KOPT-K1 (cell line): ENCODE results near the gene ENTPD6.
"Not testable (repeated sequence)": the region's sequence is repeated elsewhere in the genome, so short reads cannot be mapped to it uniquely, and the experiment has no call there.

Source experiments
- H3K27ac ChIP-seq: fragments of 200-600 bp; sonication (generic); 2 replicates; pipeline ENCODE4 v1.5.1; 2016; ENCODE audit warnings: antibody characterized with exemption, mild to moderate bottlenecking, low read depth, low read length; ENCODE audit not compliant: poor library complexity, severe bottlenecking
- H3K36me3 ChIP-seq: fragments of 200-600 bp; sonication (generic); 2 replicates; pipeline ENCODE4 v1.5.1; 2017; ENCODE audit warnings: antibody characterized with exemption, mild to moderate bottlenecking, low read length, moderate library complexity; ENCODE audit not compliant: insufficient read depth
- H3K9me3 ChIP-seq: fragments of 200-600 bp; sonication (generic); 2 replicates; pipeline ENCODE4 v1.5.1; 2017; ENCODE audit warnings: antibody characterized with exemption, low read length, mild to moderate bottlenecking; ENCODE audit not compliant: insufficient read depth, poor library complexity, severe bottlenecking

ENTPD6 gene

GRCh38 chr20:25236450-25237304 lies 41.2 kb downstream of the ENTPD6 start:
- no peaks in the 10 kb centered on the region for H3K36me3 ChIP-seq
- H3K9me3 ChIP-seq: no peaks in the 10 kb centered on the region
- H3K27ac ChIP-seq: no peak overlapping the region

DNA sequence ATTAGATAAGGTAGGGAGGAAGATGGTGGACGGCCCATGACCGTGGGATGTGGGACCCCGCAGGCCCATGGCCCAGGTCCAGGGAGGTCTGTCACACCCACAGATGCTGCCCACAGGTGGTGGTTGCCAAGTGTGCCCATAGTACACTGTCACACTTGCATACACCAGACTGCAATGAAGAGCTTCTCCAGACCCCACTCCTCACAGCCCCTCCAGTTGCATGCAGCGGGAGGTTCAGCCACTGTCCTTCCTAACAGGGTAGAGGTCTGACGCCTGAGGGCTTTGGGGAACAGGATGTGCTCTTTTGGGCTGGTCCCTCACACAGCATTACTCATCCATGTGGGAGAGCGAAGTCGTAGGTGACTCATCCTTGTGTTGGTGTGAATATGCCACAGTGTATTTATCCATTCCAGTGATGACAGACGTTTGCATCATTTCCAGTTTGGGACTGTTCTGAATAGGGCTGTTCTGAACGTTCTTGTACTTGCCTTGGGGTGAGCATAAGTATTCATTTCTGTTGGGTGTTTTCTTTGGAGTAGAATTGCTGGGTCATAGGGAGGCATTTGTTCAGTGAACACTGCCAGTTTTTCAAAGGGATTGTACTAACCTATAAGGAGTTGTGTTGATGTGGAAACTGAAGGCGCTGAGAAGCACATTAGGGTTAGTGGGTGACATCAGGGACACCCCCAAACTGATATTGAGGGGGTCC lies 42.3 kb downstream of the ENTPD6 start:
- H3K9me3 ChIP-seq: no peaks in the 10 kb centered on the region
- H3K27ac ChIP-seq: no peak overlapping the region
- H3K36me3 ChIP-seq: no peaks in the 10 kb centered on the region

- Histone ChIP-seq H3K27ac (no peak overlapping the region), H3K36me3 (no peaks in the 10 kb centered on the region)
Observed at GRCh38 chr20:25238319-25239037, 43.0 kb downstream of the ENTPD6 start.

DNA sequence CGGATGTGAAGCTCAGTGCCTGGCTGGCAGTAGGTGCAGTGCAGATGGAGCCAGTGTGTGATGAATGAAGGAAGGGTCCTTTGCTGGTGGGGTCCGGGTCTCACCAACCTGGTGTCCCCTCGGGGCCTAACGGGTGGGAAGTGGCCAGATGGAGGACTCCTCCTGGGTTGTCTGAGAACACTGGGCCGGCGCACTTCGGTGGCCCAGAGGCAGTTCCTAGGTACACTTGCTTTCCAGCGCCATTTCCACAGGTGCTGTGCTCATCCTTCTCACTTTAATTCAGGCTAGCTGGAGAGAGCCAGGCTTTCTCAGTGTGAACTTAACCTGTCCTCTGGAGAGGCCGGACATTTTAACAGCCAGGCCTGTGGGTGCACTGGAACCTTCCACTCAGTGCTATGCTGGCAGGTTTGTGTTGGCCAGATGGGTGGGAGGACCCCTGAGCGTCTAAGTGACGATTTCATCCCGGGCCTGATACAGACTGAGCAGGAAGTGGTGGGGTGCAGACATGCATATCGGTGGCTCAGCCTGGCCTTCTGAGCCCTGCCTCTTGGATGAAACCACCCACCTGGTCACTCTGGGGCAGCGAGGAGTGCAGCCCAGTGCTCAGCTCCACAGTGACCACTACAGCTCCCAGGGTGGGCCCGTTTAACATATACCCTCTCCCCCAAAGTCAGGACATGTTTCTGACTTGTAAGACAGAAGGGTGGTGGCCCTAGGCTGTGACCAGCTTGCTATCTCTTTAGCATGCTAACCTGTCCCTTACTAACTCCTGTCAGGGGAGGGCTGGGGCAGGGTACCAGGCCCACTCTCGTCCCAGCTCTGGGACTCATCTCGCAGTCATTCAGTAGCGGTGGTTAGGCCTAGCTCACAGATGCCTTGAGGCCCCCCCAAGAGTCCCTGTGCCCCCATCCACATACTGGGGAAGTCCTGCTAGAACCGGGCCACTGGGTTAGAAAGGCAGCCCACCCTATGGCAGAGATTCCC lies 44.2 kb downstream of the ENTPD6 start:
- Histone ChIP-seq H3K36me3 (no peaks in the 10 kb centered on the region), H3K27ac (no peak overlapping the region), H3K9me3 (no peaks in the 10 kb centered on the region)

More at GRCh38 chr20:25238319-25239037, 43.0 kb downstream of the ENTPD6 start:
- H3K9me3 ChIP-seq: no peaks in the 10 kb centered on the region

DNA sequence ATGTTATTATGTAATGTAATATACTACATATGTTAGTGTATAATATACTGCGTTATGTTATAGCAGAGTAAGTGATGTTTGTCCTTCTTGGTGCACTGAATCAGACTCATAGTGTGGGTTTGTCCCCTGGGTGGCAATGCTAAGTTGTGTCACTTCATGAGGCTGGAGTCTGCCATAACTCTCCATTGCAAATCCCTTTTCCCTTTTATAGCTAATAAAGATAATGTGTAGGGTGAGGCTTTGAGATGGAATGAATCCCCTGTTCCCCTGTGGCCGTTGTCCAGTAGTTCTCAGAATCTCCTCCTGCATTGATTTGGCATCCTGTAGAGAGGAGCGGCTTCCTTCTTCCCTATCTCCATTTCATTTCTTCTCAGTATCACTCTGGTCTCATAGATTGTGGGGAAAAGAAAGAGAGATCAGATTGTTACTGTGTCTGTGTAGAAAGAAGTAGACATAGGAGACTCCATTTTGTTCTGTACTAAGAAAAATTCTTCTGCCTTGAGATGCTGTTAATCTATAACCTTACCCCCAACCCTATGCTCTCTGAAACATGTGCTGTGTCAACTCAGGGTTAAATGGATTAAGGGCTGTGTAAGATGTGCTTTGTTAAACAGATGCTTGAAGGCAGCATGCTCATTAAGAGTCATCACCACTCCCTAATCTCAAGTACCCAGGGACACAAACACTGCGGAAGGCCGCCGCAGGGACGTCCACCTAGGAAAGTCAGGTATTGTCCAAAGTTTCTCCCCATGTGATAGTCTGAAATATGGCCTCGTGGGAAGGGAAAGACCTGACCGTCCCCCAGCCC lies 45.5 kb downstream of the ENTPD6 start:
- H3K36me3 ChIP-seq, H3K27ac ChIP-seq, H3K9me3 ChIP-seq: not testable (repeated sequence)

DNA sequence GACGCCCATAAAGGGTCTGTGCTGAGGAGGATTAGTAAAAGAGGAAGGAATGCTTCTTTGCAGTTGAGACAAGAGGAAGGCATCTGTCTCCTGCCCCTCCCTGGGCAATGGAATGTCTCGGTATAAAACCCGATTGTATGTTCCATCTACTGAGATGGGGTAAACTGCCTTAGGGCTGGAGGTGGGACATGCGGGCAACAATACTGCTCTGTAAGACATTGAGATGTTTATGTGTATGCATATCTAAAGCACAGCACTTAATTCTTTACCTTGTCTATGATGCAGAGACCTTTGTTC lies 46.1 kb downstream of the ENTPD6 start:
- H3K9me3 ChIP-seq, H3K27ac ChIP-seq, H3K36me3 ChIP-seq: not testable (repeated sequence)

- H3K9me3 ChIP-seq: no peaks in the 10 kb centered on the region
- H3K36me3 ChIP-seq: no peaks in the 10 kb centered on the region
- H3K27ac ChIP-seq: no peak overlapping the region
Observed at GRCh38 chr20:25242231-25242630, 46.7 kb downstream of the ENTPD6 start.

- Histone ChIP-seq H3K9me3 (no peaks in the 10 kb centered on the region), H3K36me3 (no peaks in the 10 kb centered on the region), H3K27ac (no peak overlapping the region)
Observed at GRCh38 chr20:25243416-25243979, 48.0 kb downstream of the ENTPD6 start.

DNA sequence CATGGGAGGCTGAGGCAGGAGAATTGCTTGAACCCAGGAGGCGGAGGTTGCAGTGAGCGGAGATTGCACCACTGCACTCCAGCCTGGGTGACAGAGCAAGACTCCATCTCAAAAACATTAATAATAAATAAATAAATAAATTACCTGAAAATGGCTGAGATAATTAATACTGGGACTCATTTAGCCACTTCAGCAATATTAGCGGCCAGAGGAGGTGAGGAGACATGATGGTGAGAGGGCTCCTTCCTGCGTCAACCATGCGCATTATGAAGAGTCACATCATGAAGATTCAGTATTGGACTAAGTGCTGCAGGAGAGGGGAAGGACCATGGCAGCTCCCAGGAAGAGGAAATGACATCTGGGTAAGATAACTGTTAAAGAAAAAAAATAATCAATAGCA lies 49.5 kb downstream of the ENTPD6 start:
- Histone ChIP-seq H3K9me3 (no peaks in the 10 kb centered on the region), H3K27ac (no peak overlapping the region), H3K36me3 (no peaks in the 10 kb centered on the region)

GRCh38 chr20:25245461-25245860 lies 49.9 kb downstream of the ENTPD6 start:
- H3K27ac ChIP-seq: no peak overlapping the region
- H3K36me3 ChIP-seq: no peaks in the 10 kb centered on the region
- no peaks in the 10 kb centered on the region for H3K9me3 ChIP-seq

DNA sequence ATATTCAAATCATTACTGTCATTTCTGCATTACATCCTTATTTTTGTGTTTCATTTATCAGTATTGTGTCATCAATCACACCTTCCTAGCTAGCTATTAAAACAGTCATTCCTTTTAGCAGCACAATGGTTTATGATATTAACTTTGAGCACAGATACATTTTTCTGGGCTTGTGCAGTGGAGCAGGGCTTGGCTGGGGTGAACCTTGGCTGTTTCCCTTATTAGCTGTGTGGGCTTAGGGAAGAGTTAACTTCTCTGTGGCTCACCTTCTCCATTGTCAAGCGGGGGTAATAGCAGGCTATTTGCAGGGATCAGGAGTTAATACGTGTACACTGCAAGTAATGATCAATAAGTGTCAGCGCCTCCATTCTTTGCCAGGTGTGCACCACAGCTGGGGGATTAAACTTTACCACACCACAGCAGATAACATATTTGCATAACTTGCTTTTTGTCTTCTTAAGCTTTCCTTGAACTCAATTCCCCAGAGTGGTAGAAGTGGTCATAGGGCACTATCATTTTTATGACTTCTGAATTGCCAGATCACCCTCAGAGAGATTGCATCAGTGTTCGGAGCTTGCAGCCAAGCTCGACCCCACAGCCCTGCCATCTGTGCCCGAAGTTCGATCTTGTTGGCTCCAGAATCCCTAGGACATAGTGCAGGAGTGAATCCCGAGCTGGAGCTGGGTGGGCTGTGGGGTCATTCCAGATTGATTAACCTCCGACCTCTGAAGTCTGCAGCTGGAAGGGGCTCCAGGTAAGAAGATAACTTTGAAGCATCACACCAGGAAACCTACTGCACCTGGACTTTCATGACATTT lies 50.9 kb downstream of the ENTPD6 start:
- Histone ChIP-seq H3K9me3 (no peaks in the 10 kb centered on the region), H3K36me3 (peaks cover 6% of the 10 kb centered on the region; the same call in 1 of the 2 replicates), H3K27ac (no peak overlapping the region)

DNA sequence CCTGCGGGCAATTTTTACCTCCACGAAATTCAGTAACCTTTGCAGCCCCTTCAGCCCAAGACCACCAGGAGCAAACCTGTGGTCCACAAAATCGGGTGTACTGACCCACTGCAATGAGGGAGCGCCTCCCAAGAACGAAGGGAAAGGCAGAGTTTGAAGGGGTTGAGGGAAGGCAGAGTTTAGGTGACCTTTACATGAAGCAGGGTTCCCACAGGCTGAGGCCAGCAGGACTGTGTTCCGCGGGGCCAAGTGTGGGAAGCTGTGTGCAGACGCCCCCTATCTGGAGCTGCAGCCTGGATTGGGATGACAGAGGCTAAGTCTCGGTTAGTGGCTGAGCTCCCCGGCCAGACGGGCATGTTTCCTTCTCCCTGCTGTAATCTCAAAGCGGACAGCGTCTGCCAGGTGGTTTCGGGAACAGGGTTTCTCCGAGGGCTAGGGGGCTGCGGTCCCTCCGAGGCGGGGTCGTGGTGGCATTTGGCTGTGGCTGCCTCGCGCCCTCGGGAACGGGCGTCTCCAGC lies 51.5 kb downstream of the ENTPD6 start:
- peaks cover 7% of the 10 kb centered on the region; the same call in 1 of the 2 replicates for H3K36me3 ChIP-seq
- H3K9me3 ChIP-seq: no peaks in the 10 kb centered on the region
- no peak overlapping the region for H3K27ac ChIP-seq

DNA sequence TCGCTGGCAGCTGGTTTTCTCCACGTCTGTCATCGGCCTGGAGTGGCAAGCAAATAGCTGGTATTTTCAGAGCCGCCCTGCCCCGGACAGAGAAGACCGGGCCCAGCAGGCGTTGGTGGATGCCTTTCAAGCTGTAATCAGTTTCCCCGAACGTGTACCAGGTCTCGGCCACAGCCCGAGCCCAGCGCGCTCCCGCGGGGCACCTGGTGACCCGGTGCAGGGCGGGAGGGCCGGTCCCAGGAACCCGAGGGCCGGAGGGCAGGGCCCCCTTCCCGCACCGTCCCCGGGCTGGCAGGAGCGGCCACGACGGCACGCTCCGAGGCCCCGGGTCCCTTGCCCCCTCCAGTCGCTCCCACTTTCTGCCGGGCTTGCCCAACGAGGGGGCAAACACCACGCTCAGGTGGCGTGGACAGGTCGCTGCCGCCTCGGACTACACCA lies 52.0 kb downstream of the ENTPD6 start:
- no peaks in the 10 kb centered on the region for H3K9me3 ChIP-seq
- H3K27ac ChIP-seq: no peak overlapping the region
- peaks cover 7% of the 10 kb centered on the region; the same call in 1 of the 2 replicates for H3K36me3 ChIP-seq
